Measurements from ENCODE around the gene PTGFRN.

DNA sequence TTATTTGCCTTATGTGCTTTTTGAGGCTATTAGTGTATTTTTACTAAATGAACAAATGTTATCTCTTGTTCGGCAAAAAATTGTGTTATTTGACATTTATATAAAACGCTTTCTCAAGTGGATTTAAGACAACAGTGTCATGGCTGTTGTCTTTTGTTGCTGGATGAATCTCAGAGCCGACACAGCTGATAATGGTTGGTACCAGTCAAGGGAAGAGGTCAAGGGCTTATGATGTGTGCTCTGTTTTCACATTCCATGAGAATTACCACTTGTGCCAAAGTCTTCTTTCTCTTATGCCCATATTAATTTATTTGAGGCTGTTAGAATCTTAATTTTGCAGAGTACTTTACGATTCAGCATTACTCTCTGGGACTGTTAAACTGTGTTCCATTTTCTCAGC is 74.0 kb downstream of the PTGFRN start:
- TF ChIP-seq, protein P1, sequence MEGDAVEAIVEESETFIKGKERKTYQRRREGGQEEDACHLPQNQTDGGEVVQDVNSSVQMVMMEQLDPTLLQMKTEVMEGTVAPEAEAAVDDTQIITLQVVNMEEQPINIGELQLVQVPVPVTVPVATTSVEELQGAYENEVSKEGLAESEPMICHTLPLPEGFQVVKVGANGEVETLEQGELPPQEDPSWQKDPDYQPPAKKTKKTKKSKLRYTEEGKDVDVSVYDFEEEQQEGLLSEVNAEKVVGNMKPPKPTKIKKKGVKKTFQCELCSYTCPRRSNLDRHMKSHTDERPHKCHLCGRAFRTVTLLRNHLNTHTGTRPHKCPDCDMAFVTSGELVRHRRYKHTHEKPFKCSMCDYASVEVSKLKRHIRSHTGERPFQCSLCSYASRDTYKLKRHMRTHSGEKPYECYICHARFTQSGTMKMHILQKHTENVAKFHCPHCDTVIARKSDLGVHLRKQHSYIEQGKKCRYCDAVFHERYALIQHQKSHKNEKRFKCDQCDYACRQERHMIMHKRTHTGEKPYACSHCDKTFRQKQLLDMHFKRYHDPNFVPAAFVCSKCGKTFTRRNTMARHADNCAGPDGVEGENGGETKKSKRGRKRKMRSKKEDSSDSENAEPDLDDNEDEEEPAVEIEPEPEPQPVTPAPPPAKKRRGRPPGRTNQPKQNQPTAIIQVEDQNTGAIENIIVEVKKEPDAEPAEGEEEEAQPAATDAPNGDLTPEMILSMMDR (IDR thresholded peaks at IDR 0.05): no peak
- no peak for TF ChIP-seq ZFX (IDR thresholded peaks at IDR 0.05; ENCODE audit: borderline replicate concordance)

Data from 22Rv1 (cell line).